ENCODE measurements around the gene MRC2. TPM values are rescaled to one million over a fixed set of nuclear protein-coding genes. Genes with fewer than 3 reads are reported as not detected.

The MRC2 gene
- polyA plus RNA-seq, 1 of the 3 experiments (the other 2 are of a cell fraction) = 213 TPM

DNA sequence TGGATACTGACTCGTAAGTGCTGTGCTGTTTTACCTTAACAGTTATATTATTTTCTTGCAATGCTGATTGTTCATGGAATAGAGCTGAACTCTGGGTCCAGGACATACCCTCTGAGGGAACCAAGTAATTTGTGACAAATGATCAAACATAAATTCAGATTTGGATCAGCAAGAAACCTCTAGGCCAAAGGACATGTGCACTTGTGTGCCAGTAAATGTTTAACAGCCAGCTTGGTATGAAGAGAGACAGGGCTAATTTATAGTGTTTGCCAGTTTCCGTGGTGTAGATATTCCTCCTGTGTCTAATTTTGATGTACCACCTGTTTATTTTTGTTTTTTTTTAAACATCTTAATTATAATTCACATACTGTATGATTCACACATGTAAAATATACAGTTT is 30.8 kb upstream of the MRC2 start:
- TF ChIP-seq MEF2A (IDR thresholded peaks at IDR 0.05; ENCODE audit: borderline replicate concordance, low read depth) = no peak
- TF ChIP-seq FOXM1 (IDR thresholded peaks at IDR 0.05; ENCODE audit: low read depth) = no peak
- no peak for TF ChIP-seq SIN3A (IDR thresholded peaks at IDR 0.05; ENCODE audit: borderline replicate concordance, low read depth, low read length)
- TF ChIP-seq EP300 (IDR thresholded peaks at IDR 0.05; ENCODE audit: borderline replicate concordance in 1 of 2, low read depth in 1 of 2, low read length in 1 of 2) = no peak
- no peak for TF ChIP-seq IRF3 (IDR thresholded peaks at IDR 0.05; ENCODE audit: low read depth, low read length)
- TF ChIP-seq RXRA (IDR thresholded peaks at IDR 0.05; ENCODE audit: borderline replicate concordance, low read depth) = no peak
- TF ChIP-seq POLR2AphosphoS5 (IDR thresholded peaks at IDR 0.05; ENCODE audit: low read depth, low read length) = no peak
- TF ChIP-seq FOSL2 (IDR thresholded peaks at IDR 0.05; ENCODE audit: borderline replicate concordance, low read depth) = no peak
- no peak for TF ChIP-seq USF1 (IDR thresholded peaks at IDR 0.05; ENCODE audit: borderline replicate concordance, low read depth)
- no peak for TF ChIP-seq TCF12 (IDR thresholded peaks at IDR 0.05)
- no peak for TF ChIP-seq RFX5 (IDR thresholded peaks at IDR 0.05; ENCODE audit: low read length)
- no peak for TF ChIP-seq PBX3 (IDR thresholded peaks at IDR 0.05)
- TF ChIP-seq SMC3 (IDR thresholded peaks at IDR 0.05; ENCODE audit: low read depth, low read length) = no peak
- H3K27ac ChIP-seq (ENCODE audit: low read depth in 2 of 2, low read length in 1 of 2) = no peak overlapping the region
- no peaks in the 10 kb centered on the region for H3K27me3 ChIP-seq (ENCODE audit: insufficient read depth)
- no peak for DNase-seq
- peaks cover 28% of the 10 kb centered on the region for H3K79me2 ChIP-seq (ENCODE audit: insufficient read depth)
- H4K20me1 ChIP-seq (ENCODE audit: insufficient read depth) = no peaks in the 10 kb centered on the region
- POLR2A ChIA-PET = no interaction called here
- H3K4me3 ChIP-seq (ENCODE audit: low read depth in 2 of 2, low read length in 1 of 2) = no peak overlapping the region
- CTCF ChIA-PET = interaction anchor here (0.8 to 1.5 kb wide), 2 partner anchors 11 to 44 kb away, joined by 3 read pairs; no protein-coding TSS in a partner anchor
- no peaks in the 10 kb centered on the region; a peak in 1 of 4 replicates for H3K4me1 ChIP-seq (ENCODE audit: control insufficient read depth in 1 of 2, insufficient read depth in 2 of 2, low read depth in 1 of 2, low read length in 1 of 2)
- peaks cover 11% of the 10 kb centered on the region for H3F3A ChIP-seq (replicated peaks; ENCODE audit: insufficient read depth)
- 100% methylated on average over 2 of the region's 2 CpGs for WGBS (ENCODE audit: low lambda C conversion rate)
- 0 out of 2 replicates have a peak, but pooled peaks cover 3% of the 10 kb centered on the region for H3K9me3 ChIP-seq
- H3K4me2 ChIP-seq = no peak overlapping the region
- H3K36me3 ChIP-seq (replicated peaks in 1 of 2; ENCODE audit: control insufficient read depth in 1 of 2, insufficient read depth in 2 of 2, low read length in 1 of 2) = peaks cover 51 to 70% of the 10 kb centered on the region in 2 experiments
- no peak overlapping the region for H3K9ac ChIP-seq
- H2AFZ ChIP-seq (ENCODE audit: low read depth) = no peak overlapping the region
- no peaks in the 10 kb centered on the region for H3K9me2 ChIP-seq

GRCh38 chr17:62597150-62597549 is 30.3 kb upstream of the MRC2 start:
- peaks cover 6% of the 10 kb centered on the region for H3F3A ChIP-seq (replicated peaks; ENCODE audit: insufficient read depth)
- no peak for DNase-seq
- no peak overlapping the region for H3K9ac ChIP-seq
- no peak overlapping the region for H2AFZ ChIP-seq (ENCODE audit: low read depth)
- H3K9me2 ChIP-seq = no peaks in the 10 kb centered on the region
- H3K27me3 ChIP-seq (ENCODE audit: insufficient read depth) = no peaks in the 10 kb centered on the region
- 0 out of 2 replicates have a peak, but pooled peaks cover 3% of the 10 kb centered on the region for H3K9me3 ChIP-seq
- H3K27ac ChIP-seq (ENCODE audit: low read depth in 2 of 2, low read length in 1 of 2) = no peak overlapping the region
- ChIA-PET POLR2A (no interaction called here), CTCF (no interaction called here)
- 94% methylated on average over 2 of the region's 2 CpGs for WGBS (ENCODE audit: low lambda C conversion rate)
- H4K20me1 ChIP-seq (ENCODE audit: insufficient read depth) = no peaks in the 10 kb centered on the region
- no peak for TF ChIP-seq GATA2 (CRISPR knock-in tag; IDR thresholded peaks at IDR 0.05)
- no peak for TF ChIP-seq YY1 (IDR thresholded peaks at IDR 0.05; ENCODE audit: low read depth)
- no peak for TF ChIP-seq RXRA (IDR thresholded peaks at IDR 0.05; ENCODE audit: borderline replicate concordance, low read depth)
- H3K4me1 ChIP-seq (ENCODE audit: control insufficient read depth in 1 of 2, insufficient read depth in 2 of 2, low read depth in 1 of 2, low read length in 1 of 2) = no peaks in the 10 kb centered on the region; a peak in 1 of 4 replicates
- peaks cover 56 to 71% of the 10 kb centered on the region in 2 experiments for H3K36me3 ChIP-seq (replicated peaks in 1 of 2; ENCODE audit: control insufficient read depth in 1 of 2, insufficient read depth in 2 of 2, low read length in 1 of 2)
- H3K4me3 ChIP-seq (ENCODE audit: low read depth in 2 of 2, low read length in 1 of 2) = no peak overlapping the region
- peaks cover 29% of the 10 kb centered on the region for H3K79me2 ChIP-seq (ENCODE audit: insufficient read depth)
- no peak overlapping the region for H3K4me2 ChIP-seq

All from SK-N-SH (cell line).